Panc1 (cell line): ENCODE data around the gene SSH3.

Experiments used
- POLR2AphosphoS5 ChIP-seq: IDR thresholded peaks from 2 replicates; pipeline ENCODE4 v1.6.1; 2012; ENCODE audit warnings: mild to moderate bottlenecking, low read depth, low read length, moderate library complexity
- SIN3A ChIP-seq: IDR thresholded peaks from 2 replicates; pipeline ENCODE4 v1.6.1; 2012; ENCODE audit warnings: low read depth, mild to moderate bottlenecking, low read length, moderate library complexity, borderline replicate concordance; ENCODE audit not compliant: insufficient read depth
- TCF7L2 ChIP-seq: IDR thresholded peaks from 2 replicates; pipeline ENCODE4 v1.6.1; 2011; ENCODE audit warnings: mild to moderate bottlenecking, low read depth, low read length, inconsistent platforms
- TF ChIP-seq, protein P1 (sequence below): fragments of 450-650 bp; IDR thresholded peaks from 2 replicates; pipeline ENCODE4 v1.5.1; 2017; ENCODE audit warnings: mild to moderate bottlenecking

DNA sequence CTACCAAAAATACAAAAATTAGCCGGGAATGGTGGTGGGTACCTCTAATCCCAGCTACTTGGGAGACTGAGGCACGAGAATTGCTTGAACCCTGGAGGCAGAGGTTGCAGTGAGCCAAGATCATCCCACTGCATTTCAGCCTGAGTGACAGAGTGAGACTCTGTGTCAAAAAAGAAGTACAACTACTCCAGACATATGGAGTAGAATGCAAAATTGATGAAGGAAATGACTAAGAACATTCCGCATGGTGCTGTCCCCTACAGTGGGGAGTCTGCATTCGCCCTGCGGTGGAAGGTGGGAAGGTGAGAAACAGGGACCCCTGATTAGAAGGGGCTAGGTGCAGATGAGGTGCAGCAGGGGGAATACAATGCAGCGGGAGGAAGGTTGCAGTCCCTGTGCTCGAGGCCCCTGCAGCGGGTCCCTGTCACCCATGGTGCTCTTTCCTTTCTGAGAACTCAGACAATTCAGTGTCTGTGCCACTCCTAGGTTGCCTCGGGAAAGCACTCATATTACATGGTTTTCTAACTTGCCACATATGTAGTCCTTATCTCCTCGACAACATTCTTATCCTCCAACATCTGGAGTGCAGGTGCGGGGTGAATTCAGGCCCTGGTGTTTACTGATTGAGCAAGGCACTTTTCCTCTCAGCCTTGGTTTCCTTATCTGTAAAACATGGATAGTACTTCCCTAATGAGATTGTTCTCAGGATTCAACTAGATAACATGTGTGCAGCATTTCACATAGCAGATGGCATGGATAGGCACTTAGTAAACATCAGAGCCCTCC, 44.8 kb downstream of the SSH3 start:
- TF ChIP-seq, protein P1, sequence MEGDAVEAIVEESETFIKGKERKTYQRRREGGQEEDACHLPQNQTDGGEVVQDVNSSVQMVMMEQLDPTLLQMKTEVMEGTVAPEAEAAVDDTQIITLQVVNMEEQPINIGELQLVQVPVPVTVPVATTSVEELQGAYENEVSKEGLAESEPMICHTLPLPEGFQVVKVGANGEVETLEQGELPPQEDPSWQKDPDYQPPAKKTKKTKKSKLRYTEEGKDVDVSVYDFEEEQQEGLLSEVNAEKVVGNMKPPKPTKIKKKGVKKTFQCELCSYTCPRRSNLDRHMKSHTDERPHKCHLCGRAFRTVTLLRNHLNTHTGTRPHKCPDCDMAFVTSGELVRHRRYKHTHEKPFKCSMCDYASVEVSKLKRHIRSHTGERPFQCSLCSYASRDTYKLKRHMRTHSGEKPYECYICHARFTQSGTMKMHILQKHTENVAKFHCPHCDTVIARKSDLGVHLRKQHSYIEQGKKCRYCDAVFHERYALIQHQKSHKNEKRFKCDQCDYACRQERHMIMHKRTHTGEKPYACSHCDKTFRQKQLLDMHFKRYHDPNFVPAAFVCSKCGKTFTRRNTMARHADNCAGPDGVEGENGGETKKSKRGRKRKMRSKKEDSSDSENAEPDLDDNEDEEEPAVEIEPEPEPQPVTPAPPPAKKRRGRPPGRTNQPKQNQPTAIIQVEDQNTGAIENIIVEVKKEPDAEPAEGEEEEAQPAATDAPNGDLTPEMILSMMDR, result no peak
- TF ChIP-seq TCF7L2 (no peak), POLR2AphosphoS5 (no peak), SIN3A (no peak)
